GM21515 (cell line): Measurements from ENCODE around the gene ACP6.
"Not testable (repeated sequence)": the region's sequence is repeated elsewhere in the genome, so short reads cannot be mapped to it uniquely, and the experiment has no call there.

Source experiments
- ATAC-seq: cut with Tn5 transposase; IDR thresholded peaks from one replicate; pipeline ENCODE4 v1.9.1; 2021; ENCODE audit not compliant: unreplicated experiment

ACP6 gene

GRCh38 chr1:147670319-147671001, at the start of gene ACP6:
ACP6 (minus strand) TSS chr1:147670524; CDS start chr1:147670048, 476 bp downstream.
- peak; percentile 96 for ATAC-seq

- no peak for ATAC-seq
Observed at GRCh38 chr1:147719711-147720225, 49.4 kb upstream of the ACP6 start.

- no peak for ATAC-seq
Observed at GRCh38 chr1:147719029-147719698, 48.8 kb upstream of the ACP6 start.

- ATAC-seq = no peak
Observed at GRCh38 chr1:147717706-147718097, 47.4 kb upstream of the ACP6 start.

- ATAC-seq = no peak
Observed at GRCh38 chr1:147717051-147717705, 46.9 kb upstream of the ACP6 start.

GRCh38 chr1:147712605-147713004, 42.3 kb upstream of the ACP6 start:
- no peak for ATAC-seq

- ATAC-seq = no peak
Observed at GRCh38 chr1:147700042-147701006, 30.0 kb upstream of the ACP6 start.

GRCh38 chr1:147699686-147700041, 29.3 kb upstream of the ACP6 start:
- no peak for ATAC-seq

- ATAC-seq = no peak
Observed at GRCh38 chr1:147683163-147683763, 12.9 kb upstream of the ACP6 start.

- not testable (repeated sequence) for ATAC-seq
Observed at GRCh38 chr1:147680608-147681235, 10.4 kb upstream of the ACP6 start.

GRCh38 chr1:147677681-147678080, 7.4 kb upstream of the ACP6 start:
- ATAC-seq = not testable (repeated sequence)

GRCh38 chr1:147676311-147677085, 6.2 kb upstream of the ACP6 start:
- no peak for ATAC-seq

- no peak for ATAC-seq
Observed at GRCh38 chr1:147673816-147674215, 3.5 kb upstream of the ACP6 start.

GRCh38 chr1:147673406-147673805, 3.1 kb upstream of the ACP6 start:
- no peak for ATAC-seq

GRCh38 chr1:147669469-147670318, 630 bp downstream of the ACP6 start:
- ATAC-seq = peak; percentile 42

- no peak for ATAC-seq
Observed at GRCh38 chr1:147665521-147665920, 4.8 kb downstream of the ACP6 start.

- ATAC-seq = no peak
Observed at GRCh38 chr1:147664206-147664605, 6.1 kb downstream of the ACP6 start.

GRCh38 chr1:147654511-147654910, 15.8 kb downstream of the ACP6 start:
- no peak for ATAC-seq
